Posterior vena cava (tissue), 2 donors: ENCODE data around the gene DDB1. TPM values are rescaled to one million over a fixed set of nuclear protein-coding genes. Genes with fewer than 3 reads are reported as not detected.

Experiments
- DNase-seq: peaks from one replicate; pipeline ENCODE4 v3.0.0-alpha.2; 2020; ENCODE audit warnings: low spot score
- intact Hi-C, 2 donors: fragments of 100-400 bp; cut with DNase I; formaldehyde crosslinking; loops; one replicate each; pipeline versions ENCODE4 v1.14.1 to v1.14.2; 2022 to 2023
- total RNA-seq, 2 donors: library from RNA; stranded (reverse); fragmentation: NEBNext Ultra II Directional; extraction: Animal tissue kit (Norgen Biotek cat#: 25700); gene quantifications; one replicate each; pipeline ENCODE4 v1.2.1, GENCODE V29; 2021
- donor health status: DM: yes; HTN: yes; CAD: no.
- donor health status: DM: yes; HTN: yes; CAD: no.

Gene DDB1
- total RNA-seq, 2 donors from 2014 or later: 142 to 151 TPM

DNA sequence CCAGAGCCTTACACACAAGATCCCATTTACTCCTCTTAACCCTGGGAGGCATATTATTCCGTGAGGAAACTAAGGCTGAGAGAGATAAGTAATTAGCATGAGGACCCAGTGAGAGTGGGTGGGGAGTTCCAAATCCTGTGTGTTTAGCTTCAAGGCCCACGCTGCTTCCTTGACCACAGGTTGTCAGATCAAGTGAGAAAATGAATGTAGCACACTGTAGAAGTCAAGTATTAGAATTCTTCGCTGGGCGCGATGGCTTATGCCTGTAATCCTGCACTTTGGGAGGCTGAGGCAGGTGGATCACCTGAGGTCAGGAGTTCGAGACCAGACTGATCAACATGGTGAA lies 25.0 kb upstream of the DDB1 start:
- no peak for DNase-seq
- intact Hi-C loops: no loop called here

GRCh38 chr11:61357233-61357893 lies 24.5 kb upstream of the DDB1 start:
- intact Hi-C loops: no loop called here
- no peak for DNase-seq

DNA sequence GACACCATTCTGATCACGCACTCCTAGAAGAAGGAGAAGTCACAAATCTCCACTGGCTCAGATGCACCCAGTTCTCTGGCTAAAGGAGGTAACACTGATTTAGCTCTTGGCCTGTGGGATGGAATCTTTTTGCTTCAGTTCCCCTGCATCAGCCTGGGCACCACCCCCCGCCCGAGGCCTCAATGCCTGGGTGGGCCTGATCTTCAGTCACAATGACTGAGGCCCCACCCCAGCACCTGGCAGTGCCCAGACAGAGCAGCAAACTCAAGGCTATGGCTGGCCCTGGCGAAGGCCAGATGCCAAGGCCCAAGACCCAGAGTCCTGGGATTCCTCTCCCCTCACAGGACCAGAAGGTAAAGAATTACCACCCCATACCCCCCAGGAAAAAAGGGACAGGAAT lies 23.8 kb upstream of the DDB1 start:
- no peak for DNase-seq
- intact Hi-C loops: no loop called here

GRCh38 chr11:61354208-61354607 lies 21.3 kb upstream of the DDB1 start:
- DNase-seq: no peak
- intact Hi-C loops: no loop called here

- intact Hi-C loops: no loop called here
- DNase-seq: peak; percentile 70
Measured at GRCh38 chr11:61353131-61354067, 20.5 kb upstream of the DDB1 start.

GRCh38 chr11:61352038-61352437 lies 19.1 kb upstream of the DDB1 start:
- peak; percentile 13 for DNase-seq
- intact Hi-C loops: no loop called here

DNA sequence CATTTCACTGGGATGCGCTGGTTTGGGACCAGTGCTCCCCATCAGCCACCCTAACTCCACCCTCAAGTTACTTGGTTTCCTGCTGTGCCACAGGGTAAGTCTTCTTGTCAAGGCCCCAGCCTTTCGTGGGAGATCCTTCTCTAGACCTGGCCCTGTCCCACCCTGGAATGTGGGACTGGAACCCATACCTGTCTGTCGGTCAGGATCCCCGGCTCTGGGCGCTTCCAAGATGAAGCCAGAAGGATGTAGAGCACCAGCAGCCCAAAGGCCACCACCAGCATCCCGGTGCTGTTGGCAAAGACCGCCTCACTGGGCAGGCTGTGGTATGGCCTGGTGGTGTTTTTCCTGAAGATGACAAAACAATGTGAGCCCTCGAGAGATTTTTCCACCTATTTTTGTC lies 17.9 kb upstream of the DDB1 start:
- intact Hi-C loops: no loop called here
- DNase-seq: peak; percentile 58

- intact Hi-C loops: no loop called here
- DNase-seq: peak; percentile 50
Measured at GRCh38 chr11:61350336-61350735, 17.4 kb upstream of the DDB1 start.

DNA sequence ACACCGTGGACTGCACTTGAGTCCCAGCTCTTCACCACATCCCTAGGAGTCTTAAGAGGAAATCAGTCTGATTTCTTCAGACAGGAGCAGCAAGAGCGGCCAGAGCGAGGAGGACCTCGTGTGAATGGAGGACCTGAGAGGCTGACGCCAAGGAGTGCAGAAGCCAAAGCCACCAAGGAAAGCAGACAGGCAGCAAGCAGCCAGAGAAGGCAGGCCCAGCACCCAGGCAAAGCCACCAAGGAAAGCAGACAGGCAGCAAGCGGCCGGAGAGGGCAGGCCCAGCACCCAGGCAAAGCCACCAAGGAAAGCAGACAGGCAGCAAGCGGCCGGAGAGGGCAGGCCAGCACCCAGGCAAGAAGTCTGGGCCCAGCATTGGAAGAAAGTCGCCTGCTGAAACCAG lies 17.0 kb upstream of the DDB1 start:
- intact Hi-C loops: no loop called here

DNA sequence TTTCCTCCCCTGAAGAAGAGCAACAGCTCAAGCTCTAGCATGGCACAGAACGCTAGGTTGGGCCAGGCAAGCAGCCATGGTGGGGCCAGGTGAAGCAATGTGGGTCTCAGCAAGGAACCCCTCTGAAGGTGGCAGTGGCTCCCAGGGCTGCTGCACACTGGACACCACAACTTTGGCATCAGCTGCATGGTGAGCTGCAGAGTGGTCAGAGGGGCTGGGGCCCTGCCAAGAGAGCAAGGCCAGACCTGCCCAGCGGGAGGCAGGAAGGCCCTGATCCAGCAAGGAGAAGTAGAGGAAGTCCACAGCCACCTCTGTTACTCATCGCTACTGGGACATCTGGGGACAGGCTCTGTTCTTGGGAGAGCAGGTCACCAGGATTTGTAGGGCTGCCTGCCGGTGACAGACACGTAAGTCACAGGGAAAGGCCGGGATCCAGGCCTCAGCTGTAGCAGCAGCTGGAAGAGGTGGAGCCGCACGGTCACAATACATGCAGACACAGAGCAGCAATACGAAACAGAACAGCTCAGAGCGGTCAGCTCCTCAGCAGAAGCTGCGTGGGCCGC lies 16.4 kb upstream of the DDB1 start:
- peak; percentile 68 for DNase-seq
- intact Hi-C loops: no loop called here

More for the DNA sequence above, 17.0 kb upstream of the DDB1 start:
- DNase-seq: peak; percentile 54

- DNase-seq: peak; percentile 83
- intact Hi-C loops: no loop called here
Measured at GRCh38 chr11:61347916-61348461, 15.1 kb upstream of the DDB1 start.

GRCh38 chr11:61345954-61346843 lies 13.3 kb upstream of the DDB1 start:
- intact Hi-C loops: no loop called here
- DNase-seq: peak; percentile 70

GRCh38 chr11:61345170-61345610 lies 12.3 kb upstream of the DDB1 start:
- DNase-seq: peak; percentile 77
- intact Hi-C loops: no loop called here

DNA sequence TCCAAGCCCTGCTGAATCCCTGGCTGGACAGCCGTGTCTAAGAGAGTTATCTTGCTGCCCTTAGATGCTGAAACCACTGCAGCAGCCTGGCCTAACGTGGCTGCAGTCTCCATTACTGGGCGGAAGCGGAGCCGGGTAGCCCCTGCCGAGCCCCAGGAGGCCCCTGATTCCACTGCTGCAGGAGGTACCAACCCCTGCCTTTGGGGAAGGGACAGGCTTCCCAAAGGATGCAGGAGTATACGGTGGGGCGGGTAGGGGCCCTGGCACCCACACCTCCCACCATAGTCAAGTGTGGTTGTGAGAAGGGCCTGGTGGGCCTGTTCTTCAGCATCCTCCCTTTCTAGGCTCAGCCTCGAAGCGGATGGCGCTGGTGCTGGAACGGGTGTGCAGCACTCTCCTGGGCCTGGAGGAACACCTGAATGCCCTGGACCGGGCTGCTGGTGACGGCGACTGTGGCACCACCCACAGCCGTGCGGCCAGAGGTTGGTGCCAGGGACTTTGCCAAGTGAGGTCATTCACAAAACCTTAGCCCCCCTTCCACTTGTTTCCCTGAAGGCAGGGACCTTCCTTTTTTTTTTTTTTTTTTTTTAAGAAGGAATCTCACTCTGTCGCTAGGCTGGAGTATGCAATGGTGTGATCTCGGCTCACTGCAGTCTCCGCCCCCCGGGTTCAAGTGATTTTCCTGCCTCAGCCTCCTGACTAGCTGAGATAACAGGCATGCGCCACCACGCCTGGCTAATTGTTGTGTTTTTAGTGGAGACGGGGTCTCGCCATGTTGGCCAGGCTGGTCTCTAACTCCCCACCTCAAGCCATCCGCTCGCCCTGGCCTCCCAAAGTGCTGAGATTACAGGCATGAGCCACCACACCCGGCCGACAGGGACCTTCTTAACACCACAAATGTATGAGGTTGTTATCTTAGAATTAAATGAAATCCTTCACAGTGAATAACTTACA lies 11.2 kb upstream of the DDB1 start:
- DNase-seq: peak; percentile 64
- intact Hi-C loops: no loop called here

DNA sequence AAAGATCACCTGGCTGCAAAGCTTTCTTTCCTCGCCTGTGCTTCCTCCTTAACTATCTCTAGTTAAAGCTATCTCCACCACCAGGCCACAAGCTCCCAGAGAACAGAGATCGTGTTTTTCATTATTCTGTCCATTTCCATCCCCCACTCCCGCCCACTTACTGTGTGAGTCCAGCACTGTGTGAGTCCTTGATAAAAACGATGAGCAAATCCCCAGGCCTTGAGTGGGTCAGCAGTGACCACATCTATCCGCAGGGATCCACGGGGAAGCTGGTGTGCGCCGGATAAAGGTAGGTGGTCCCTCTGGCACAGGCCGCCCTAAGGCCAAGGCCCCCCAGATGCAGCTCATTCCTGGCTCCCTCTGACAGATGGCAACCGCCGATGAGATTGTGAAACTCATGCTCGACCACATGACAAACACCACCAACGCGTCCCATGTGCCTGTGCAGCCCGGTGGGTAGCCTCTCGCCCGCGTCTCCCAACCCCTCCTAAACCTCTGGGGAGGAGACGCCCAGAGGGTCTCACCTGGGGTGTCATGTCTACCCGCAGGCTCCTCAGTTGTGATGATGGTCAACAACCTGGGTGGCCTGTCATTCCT lies 9.4 kb upstream of the DDB1 start:
- intact Hi-C loops: no loop called here
- DNase-seq: no peak

DNA sequence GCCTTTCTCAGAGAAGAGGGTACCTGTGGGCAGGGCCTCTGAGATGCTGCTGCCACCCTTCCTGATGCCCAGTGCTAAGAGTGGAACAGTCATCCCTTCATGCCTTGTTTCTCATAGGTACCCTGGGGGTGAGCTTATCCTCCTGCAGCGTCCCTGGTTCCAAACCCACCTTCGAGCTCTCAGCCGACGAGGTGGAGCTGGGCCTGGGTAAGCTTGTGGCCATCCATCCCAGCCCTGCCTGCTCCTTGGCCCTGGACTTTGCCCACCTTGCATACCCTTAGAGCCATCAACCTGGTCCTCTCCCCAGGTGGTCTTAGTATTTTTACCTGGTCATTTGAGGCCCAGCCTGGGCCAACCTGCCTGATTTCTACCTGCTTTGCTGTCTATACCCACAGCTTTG lies 8.8 kb upstream of the DDB1 start:
- peak; percentile 58 for DNase-seq
- intact Hi-C loops: no loop called here

DNA sequence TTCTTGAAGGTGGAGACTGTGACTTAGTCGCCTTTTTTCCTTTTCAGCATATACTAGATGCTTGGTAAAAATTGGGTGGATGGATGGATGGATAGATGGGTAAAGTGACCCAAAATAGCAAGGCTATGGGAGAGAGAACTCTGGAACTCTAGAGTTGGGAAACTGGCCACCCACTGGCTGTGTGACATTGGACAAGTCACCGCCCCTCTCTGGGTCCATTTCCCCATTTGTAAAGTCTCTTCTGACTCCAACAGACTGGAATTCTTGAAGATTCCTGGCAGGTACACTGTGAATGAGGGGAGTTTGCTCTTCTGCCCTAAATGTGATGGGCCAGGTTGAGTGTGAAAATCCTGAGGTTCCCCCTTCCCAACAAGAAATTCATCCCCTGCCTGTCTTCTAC lies 8.1 kb upstream of the DDB1 start:
- DNase-seq: no peak
- intact Hi-C loops: no loop called here

DNA sequence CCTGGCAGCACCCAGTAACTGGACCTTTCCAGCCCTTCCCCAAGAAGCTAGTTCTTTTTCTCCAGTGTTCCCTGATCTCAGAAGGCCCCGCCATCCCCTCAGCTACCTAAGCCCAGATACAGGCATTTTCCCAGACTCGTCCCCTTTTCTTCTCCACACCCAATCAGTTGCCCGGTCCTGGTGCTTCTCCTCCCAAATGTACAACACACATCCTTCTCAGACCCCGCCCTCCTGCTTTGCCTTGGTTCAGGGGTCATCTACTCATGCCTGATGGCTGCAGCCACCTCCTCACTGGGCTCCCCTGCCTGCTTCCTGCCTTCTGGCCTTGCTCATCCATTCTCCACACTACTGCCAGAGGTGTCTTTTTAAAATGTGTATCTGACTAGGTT lies 6.6 kb upstream of the DDB1 start:
- intact Hi-C loops: loop anchor here in 1 of 2 donors (2.0 kb wide), 1 partner anchor 45 kb away; no protein-coding TSS in a partner anchor
- DNase-seq: peak; percentile 30
